Lung (tissue), 12 donors: ENCODE data around the gene ANTXR1. TPM values are rescaled to one million over a fixed set of nuclear protein-coding genes. Genes with fewer than 3 reads are reported as not detected.

Source experiments
- ATAC-seq: fragments of 200-7000 bp; cut with Tn5 transposase; one replicate; pipeline ENCODE4 v1.9.1; 2020; ENCODE audit warnings: moderate number of reproducible peaks; ENCODE audit not compliant: insufficient read depth, low FRiP score
- DNase-seq, 3 donors: peaks; one replicate each; pipeline ENCODE4 v3.0.0-alpha.2; 2013 to 2017
- H3K27ac ChIP-seq, 2 donors: one replicate each; pipeline ENCODE4 v1.5.1; 2013; ENCODE audit warnings: mild to moderate bottlenecking in 2 of 2, moderate library complexity in 2 of 2, control low read depth in 1 of 2, inconsistent platforms in 1 of 2, low read depth in 1 of 2, low read length in 1 of 2
- H3K27me3 ChIP-seq, 3 donors: one replicate each; pipeline ENCODE4 v1.5.1; 2013; ENCODE audit warnings: low read length in 2 of 3; ENCODE audit not compliant: control insufficient read depth in 3 of 3, insufficient read depth in 3 of 3
- H3K36me3 ChIP-seq, 4 donors: one replicate each; pipeline ENCODE4 v1.5.1; 2013; ENCODE audit warnings: low read length in 4 of 4, mild to moderate bottlenecking in 1 of 4, moderate library complexity in 1 of 4; ENCODE audit not compliant: control insufficient read depth in 4 of 4, insufficient read depth in 4 of 4
- H3K4me1 ChIP-seq, 5 donors: one replicate each; pipeline ENCODE4 v1.5.1; 2013; ENCODE audit warnings: low read length in 5 of 5, mild to moderate bottlenecking in 2 of 5, moderate library complexity in 1 of 5; ENCODE audit not compliant: control insufficient read depth in 5 of 5, insufficient read depth in 5 of 5
- H3K4me3 ChIP-seq: one replicate; pipeline ENCODE4 v1.5.1; 2013; ENCODE audit warnings: mild to moderate bottlenecking, control low read depth, moderate library complexity
- H3K9ac ChIP-seq, 2 donors: one replicate each; pipeline ENCODE4 v1.5.1; 2013; ENCODE audit warnings: low read length in 2 of 2, control low read depth in 1 of 2; ENCODE audit not compliant: insufficient read depth in 1 of 2
- H3K9me3 ChIP-seq, 4 donors: one replicate each; pipeline ENCODE4 v1.5.1; 2013; ENCODE audit warnings: low read length in 3 of 4, mild to moderate bottlenecking in 1 of 4, moderate library complexity in 1 of 4; ENCODE audit not compliant: control insufficient read depth in 4 of 4, insufficient read depth in 3 of 4
- CTCF ChIP-seq: IDR thresholded peaks from 2 replicates; pipeline ENCODE4 v1.5.1; 2012; ENCODE audit warnings: mild to moderate bottlenecking; ENCODE audit errors: control extremely low read depth, extremely low read depth
- WGBS, 2 donors: extraction: QIAGEN DNeasy Blood & Tissue Kit; methylation state at CpG; one replicate each; pipeline ENCODE4 v1.1.7; 2013; 5-methylcytosine and 5-hydroxymethylcytosine counted together
- polyA plus RNA-seq, 2 donors: library from polyadenylated mRNA; stranded (reverse); fragments of 200-250 nt; gene quantifications; one replicate each; pipeline ENCODE4 v1.2.1, GENCODE V29; 2013
- total RNA-seq, 2 donors: library from RNA; depleted of rRNA in 1 of 2; stranded (reverse); fragments of >200 nt in 1 of 2; gene quantifications; one replicate each; pipeline ENCODE4 v1.2.1, GENCODE V29; 2014 to 2021
- donor health status: control.
- donor health status: control.
- donor health status: Bipolar disorder and iron deficiency.
- donor health status: healthy.
- donor health status: DM: yes; HTN: yes; CAD: no.

ANTXR1 gene
- total and polyA plus RNA-seq, 4 donors, result 13.4 to 81.0 (median 34.8) TPM

- peaks cover 0 to 4% (median 0%) of the 10 kb centered on the region in 4 donors for H3K9me3 ChIP-seq
- peaks cover 0 to 40% (median 8%) of the 10 kb centered on the region in 5 donors for H3K4me1 ChIP-seq
- WGBS, 2 donors, result 40 to 76% methylated on average over 1 of the region's 1 CpG
- no peaks in the 10 kb centered on the region for H3K27me3 ChIP-seq
- peak in 2 of 3 donors; percentile 31 to 39 for DNase-seq
- H3K27ac ChIP-seq, result no peak overlapping the region
- TF ChIP-seq CTCF, result no peak
- H3K36me3 ChIP-seq, result peaks cover 0 to 20% (median 7%) of the 10 kb centered on the region in 4 donors
- H3K4me3 ChIP-seq, result no peak overlapping the region
- no peak overlapping the region for H3K9ac ChIP-seq
- no peak for ATAC-seq
Measured at GRCh38 chr2:69250981-69251380, 238.0 kb downstream of the ANTXR1 start.

- no peak for TF ChIP-seq CTCF
- DNase-seq, result no peak
- 90 to 97% methylated on average over 2 of the region's 2 CpGs for WGBS, 2 donors
- ATAC-seq, result no peak
- H3K4me3 ChIP-seq, result no peak overlapping the region
- peaks cover 0 to 42% (median 8%) of the 10 kb centered on the region in 5 donors for H3K4me1 ChIP-seq
- H3K27ac ChIP-seq, result no peak overlapping the region
- H3K36me3 ChIP-seq, result peaks cover 0 to 12% (median 2%) of the 10 kb centered on the region in 4 donors
- no peak overlapping the region for H3K9ac ChIP-seq
- H3K27me3 ChIP-seq, result no peaks in the 10 kb centered on the region
- H3K9me3 ChIP-seq, result peaks cover 0 to 4% (median 0%) of the 10 kb centered on the region in 4 donors
Measured at GRCh38 chr2:69251943-69252342, 239.0 kb downstream of the ANTXR1 start.

GRCh38 chr2:69253112-69253511, 240.1 kb downstream of the ANTXR1 start:
- Histone ChIP-seq H3K27me3 (no peaks in the 10 kb centered on the region), H3K4me3 (no peak overlapping the region), H3K9me3 (no peaks in the 10 kb centered on the region), H3K4me1 (peaks cover 0 to 42% (median 8%) of the 10 kb centered on the region in 5 donors), H3K27ac (no peak overlapping the region), H3K36me3 (peaks cover 0 to 2% (median 0%) of the 10 kb centered on the region in 4 donors), H3K9ac (peak overlapping the region in 1 of 2 donors; percentile 61)
- 65 to 74% methylated on average over 2 of the region's 2 CpGs for WGBS, 2 donors
- ATAC-seq (no peak), DNase-seq (peak in 2 of 3 donors; percentile 53 to 69)
- TF ChIP-seq CTCF, result no peak
